Mesendoderm (in vitro differentiated cells): ENCODE data around the gene GRID2.

Source experiments
- DNase-seq: peaks from one replicate; pipeline ENCODE4 v3.0.0; 2013
- H2AK5ac ChIP-seq: 2 replicates; pipeline ENCODE4 v1.6.1; 2013; ENCODE audit warnings: low read length, inconsistent platforms
- H2BK120ac ChIP-seq: 2 replicates; pipeline ENCODE4 v1.6.1; 2013; ENCODE audit warnings: low read depth, mild to moderate bottlenecking, low read length, moderate library complexity, mixed read lengths
- H2BK15ac ChIP-seq: replicated peaks from 2 replicates; pipeline ENCODE4 v1.6.1; 2013; ENCODE audit warnings: low read depth, mild to moderate bottlenecking, moderate library complexity
- H2BK5ac ChIP-seq: 2 replicates; pipeline ENCODE4 v1.6.1; 2013; ENCODE audit warnings: low read length, inconsistent platforms
- H3K18ac ChIP-seq: 2 replicates; pipeline ENCODE4 v1.6.1; 2013; ENCODE audit warnings: mild to moderate bottlenecking, low read length, mixed read lengths
- H3K23ac ChIP-seq: one replicate; pipeline ENCODE4 v1.6.1; 2013; ENCODE audit warnings: low read length
- H3K27ac ChIP-seq: 2 replicates; pipeline ENCODE4 v1.5.1; 2013; ENCODE audit warnings: low read depth, mild to moderate bottlenecking, inconsistent platforms, low read length, moderate library complexity
- H3K27me3 ChIP-seq: 2 replicates; pipeline ENCODE4 v1.6.1; 2013; ENCODE audit warnings: low read length, control low read depth, mild to moderate bottlenecking, inconsistent platforms; ENCODE audit not compliant: insufficient read depth, poor library complexity
- H3K36me3 ChIP-seq: 2 replicates; pipeline ENCODE4 v1.6.1; 2013; ENCODE audit warnings: low read length, inconsistent platforms; ENCODE audit not compliant: control insufficient read depth, insufficient read depth
- H3K4ac ChIP-seq: one replicate; pipeline ENCODE4 v1.6.1; 2013; ENCODE audit warnings: low read depth, mild to moderate bottlenecking, low read length, moderate library complexity
- H3K4me1 ChIP-seq: 2 replicates; pipeline ENCODE4 v1.6.1; 2013; ENCODE audit warnings: low read depth, low read length, inconsistent platforms; ENCODE audit not compliant: control insufficient read depth
- H3K4me2 ChIP-seq: 2 replicates; pipeline ENCODE4 v1.6.1; 2013; ENCODE audit warnings: low read length
- H3K4me3 ChIP-seq: 2 replicates; pipeline ENCODE4 v1.5.1; 2013; ENCODE audit warnings: mild to moderate bottlenecking, low read length
- H3K56ac ChIP-seq: one replicate; pipeline ENCODE4 v1.6.1; 2013; ENCODE audit warnings: low read length
- H3K79me1 ChIP-seq: 2 replicates; pipeline ENCODE4 v1.6.1; 2013; ENCODE audit warnings: low read length, inconsistent platforms
- H3K79me2 ChIP-seq: 2 replicates; pipeline ENCODE4 v1.6.1; 2013; ENCODE audit warnings: mild to moderate bottlenecking, low read length; ENCODE audit not compliant: control insufficient read depth, insufficient read depth
- H3K9ac ChIP-seq: 2 replicates; pipeline ENCODE4 v1.6.1; 2013; ENCODE audit warnings: low read length, inconsistent platforms
- H4K5ac ChIP-seq: one replicate; pipeline ENCODE4 v1.6.1; 2013; ENCODE audit warnings: low read length
- H4K8ac ChIP-seq: one replicate; pipeline ENCODE4 v1.6.1; 2013; ENCODE audit warnings: low read depth, mild to moderate bottlenecking, control low read depth, low read length, moderate library complexity
- WGBS: extraction: QIAGEN DNeasy Blood & Tissue Kit; methylation state at CpG from one replicate; pipeline ENCODE4 v1.1.7; 2013; ENCODE audit warnings: low lambda C conversion rate, missing lambda C conversion rate; ENCODE audit not compliant: insufficient coverage; ENCODE audit errors: extremely low coverage; 5-methylcytosine and 5-hydroxymethylcytosine counted together

The GRID2 gene

GRCh38 chr4:93228021-93228420, 924.3 kb downstream of the GRID2 start:
- Histone ChIP-seq H3K27me3 (no peaks in the 10 kb centered on the region), H3K27ac (no peak overlapping the region), H3K36me3 (no peaks in the 10 kb centered on the region), H3K23ac (no peak overlapping the region), H3K4me2 (no peak overlapping the region), H2BK15ac (no peak overlapping the region), H2BK5ac (no peak overlapping the region), H4K8ac (no peak overlapping the region), H3K79me1 (no peaks in the 10 kb centered on the region), H3K18ac (no peak overlapping the region), H3K9ac (no peak overlapping the region), H4K5ac (no peak overlapping the region), H3K79me2 (no peaks in the 10 kb centered on the region), H3K4ac (no peak overlapping the region), H2BK120ac (no peak overlapping the region), H3K4me3 (no peak overlapping the region), H3K4me1 (no peaks in the 10 kb centered on the region), H3K56ac (no peak overlapping the region), H2AK5ac (no peak overlapping the region)
- DNase-seq = no peak
- no CpG with 5 or more reads among the region's 3 CpGs for WGBS

- no peak overlapping the region for H3K4me3 ChIP-seq
- no peak overlapping the region for H3K9ac ChIP-seq
- H3K56ac ChIP-seq = no peak overlapping the region
- H3K27ac ChIP-seq = no peak overlapping the region
- H2BK15ac ChIP-seq = no peak overlapping the region
- DNase-seq = no peak
- H3K36me3 ChIP-seq = no peaks in the 10 kb centered on the region
- no peak overlapping the region for H4K5ac ChIP-seq
- H4K8ac ChIP-seq = no peak overlapping the region
- H3K18ac ChIP-seq = no peak overlapping the region
- no peaks in the 10 kb centered on the region for H3K79me1 ChIP-seq
- no peaks in the 10 kb centered on the region for H3K4me1 ChIP-seq
- H3K27me3 ChIP-seq = no peaks in the 10 kb centered on the region
- no peak overlapping the region for H2BK5ac ChIP-seq
- no peak overlapping the region for H3K4ac ChIP-seq
- H3K79me2 ChIP-seq = no peaks in the 10 kb centered on the region
- H2BK120ac ChIP-seq = no peak overlapping the region
- H3K4me2 ChIP-seq = no peak overlapping the region
- WGBS = no CpG with 5 or more reads among the region's 2 CpGs
- no peak overlapping the region for H2AK5ac ChIP-seq
- H3K23ac ChIP-seq = no peak overlapping the region
These were observed 929.1 kb downstream of the GRID2 start for GRCh38 chr4:93232883-93233282.

- Histone ChIP-seq H4K5ac (no peak overlapping the region), H3K9ac (no peak overlapping the region), H3K27me3 (no peaks in the 10 kb centered on the region), H2AK5ac (no peak overlapping the region), H3K18ac (no peak overlapping the region), H3K27ac (no peak overlapping the region), H3K79me1 (no peaks in the 10 kb centered on the region), H3K79me2 (no peaks in the 10 kb centered on the region), H3K4me2 (no peak overlapping the region), H3K56ac (no peak overlapping the region), H3K4me1 (no peaks in the 10 kb centered on the region), H3K4ac (no peak overlapping the region), H3K23ac (no peak overlapping the region), H3K36me3 (no peaks in the 10 kb centered on the region), H2BK120ac (no peak overlapping the region), H4K8ac (no peak overlapping the region), H3K4me3 (no peak overlapping the region), H2BK5ac (no peak overlapping the region), H2BK15ac (no peak overlapping the region)
- no peak for DNase-seq
- no CpG with 5 or more reads among the region's 2 CpGs for WGBS
These were observed 933.8 kb downstream of the GRID2 start for GRCh38 chr4:93237521-93237920.

- Histone ChIP-seq H3K4me1 (no peaks in the 10 kb centered on the region), H2BK15ac (no peak overlapping the region), H3K23ac (no peak overlapping the region), H3K56ac (no peak overlapping the region), H3K27me3 (no peaks in the 10 kb centered on the region), H3K79me2 (no peaks in the 10 kb centered on the region), H3K9ac (no peak overlapping the region), H3K36me3 (no peaks in the 10 kb centered on the region), H3K4me2 (no peak overlapping the region), H2AK5ac (no peak overlapping the region), H4K8ac (no peak overlapping the region), H3K18ac (no peak overlapping the region), H3K4me3 (no peak overlapping the region), H3K27ac (no peak overlapping the region), H3K79me1 (no peaks in the 10 kb centered on the region), H4K5ac (no peak overlapping the region), H2BK5ac (no peak overlapping the region), H2BK120ac (no peak overlapping the region), H3K4ac (no peak overlapping the region)
- no peak for DNase-seq
- no CpG with 5 or more reads among the region's 2 CpGs for WGBS
These were observed 939.5 kb downstream of the GRID2 start for GRCh38 chr4:93243262-93243661.

- no peak for DNase-seq
- Histone ChIP-seq H3K23ac (no peak overlapping the region), H2BK120ac (no peak overlapping the region), H3K79me1 (no peaks in the 10 kb centered on the region), H2AK5ac (no peak overlapping the region), H3K79me2 (no peaks in the 10 kb centered on the region), H3K18ac (no peak overlapping the region), H3K27ac (no peak overlapping the region), H4K5ac (no peak overlapping the region), H3K27me3 (no peaks in the 10 kb centered on the region), H3K4me1 (no peaks in the 10 kb centered on the region), H3K4me3 (no peak overlapping the region), H3K56ac (no peak overlapping the region), H2BK5ac (no peak overlapping the region), H3K4ac (no peak overlapping the region), H2BK15ac (no peak overlapping the region), H4K8ac (no peak overlapping the region), H3K9ac (no peak overlapping the region), H3K4me2 (no peak overlapping the region), H3K36me3 (no peaks in the 10 kb centered on the region)
- no CpG with 5 or more reads among the region's 3 CpGs for WGBS
These were observed 957.4 kb downstream of the GRID2 start for GRCh38 chr4:93261207-93261606.

- Histone ChIP-seq H3K4me2 (no peak overlapping the region), H4K8ac (no peak overlapping the region), H3K23ac (no peak overlapping the region), H3K4ac (no peak overlapping the region), H3K4me3 (no peak overlapping the region), H3K4me1 (peaks cover 7% of the 10 kb centered on the region), H3K79me2 (no peaks in the 10 kb centered on the region), H4K5ac (no peak overlapping the region), H3K79me1 (no peaks in the 10 kb centered on the region), H2BK5ac (no peak overlapping the region), H3K27me3 (no peaks in the 10 kb centered on the region), H3K36me3 (no peaks in the 10 kb centered on the region), H3K18ac (no peak overlapping the region), H3K9ac (no peak overlapping the region), H3K27ac (no peak overlapping the region), H2AK5ac (no peak overlapping the region), H2BK120ac (no peak overlapping the region), H3K56ac (no peak overlapping the region), H2BK15ac (no peak overlapping the region)
- WGBS = no CpG with 5 or more reads among the region's 1 CpG
- DNase-seq = no peak
These were observed 959.4 kb downstream of the GRID2 start for GRCh38 chr4:93263166-93263565.
